Measurements from ENCODE around the gene FAM107A.

Gene FAM107A, protein sequence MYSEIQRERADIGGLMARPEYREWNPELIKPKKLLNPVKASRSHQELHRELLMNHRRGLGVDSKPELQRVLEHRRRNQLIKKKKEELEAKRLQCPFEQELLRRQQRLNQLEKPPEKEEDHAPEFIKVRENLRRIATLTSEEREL
- 0 reads per million in 2 donors for total RNA-seq

DNA sequence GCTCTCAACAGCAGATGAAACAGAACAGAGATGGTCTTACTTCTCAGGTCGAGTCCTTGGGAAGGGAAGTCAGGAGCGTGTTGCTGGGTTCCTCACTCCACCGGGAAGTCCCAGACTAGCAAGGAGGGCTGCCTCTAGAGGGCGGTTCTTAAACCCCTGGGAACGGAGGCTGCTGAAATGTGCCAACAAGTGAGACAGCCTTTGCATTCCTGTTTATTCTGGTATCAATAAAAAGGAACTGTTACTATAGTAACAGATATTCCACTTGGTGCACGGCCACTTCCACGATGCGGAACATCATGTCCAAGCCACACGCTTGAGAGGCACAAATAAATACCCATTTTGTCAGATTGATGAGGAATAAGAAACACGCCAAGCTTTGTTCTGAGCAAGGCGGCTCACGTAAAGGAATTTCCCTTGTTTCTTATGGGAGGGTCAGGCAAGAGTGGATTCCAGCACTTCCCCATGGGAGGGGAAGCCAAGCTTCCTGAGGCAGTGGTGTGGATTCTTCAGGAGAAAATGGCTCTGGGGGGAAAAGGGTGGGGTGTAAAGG lies at the start of gene FAM107A:
Gene FAM107A, minus strand, starts transcription at position 123 of the 553 bp plus-strand sequence. CDS start 7,531 bp downstream, outside the sequence.
- no peak for DNase-seq

DNA sequence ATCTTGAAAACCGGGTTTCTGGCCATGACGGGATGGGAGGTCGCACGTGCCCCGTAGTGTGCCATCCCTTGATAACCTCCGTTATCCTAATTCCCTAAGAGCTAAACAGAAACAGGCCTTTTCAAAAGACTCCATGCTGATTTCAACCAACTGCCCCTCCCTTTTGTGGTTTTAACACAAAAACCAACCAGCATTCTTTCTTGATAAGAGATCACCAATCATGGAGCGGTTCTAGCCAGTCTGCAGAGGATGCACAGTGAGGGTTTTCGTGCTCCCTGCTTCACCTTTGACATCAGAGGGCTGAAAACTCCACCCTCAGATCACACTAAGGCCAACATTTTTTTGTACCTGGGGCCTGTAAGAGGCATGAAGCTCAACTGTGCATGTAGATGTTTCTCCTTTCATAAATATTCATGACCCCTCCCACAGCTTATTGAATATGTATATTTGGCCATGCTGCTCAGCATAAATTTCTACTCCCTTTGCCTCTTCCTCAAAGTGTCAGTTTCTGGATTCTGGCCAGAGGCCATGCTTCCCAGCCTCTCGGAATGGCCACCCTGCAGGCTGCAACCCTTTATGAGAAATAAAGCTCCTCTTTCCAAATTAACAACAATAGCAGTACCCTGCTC lies 48.1 kb upstream of the FAM107A start:
- peak in 1 of 5 experiments; percentile 41 for DNase-seq

DNA sequence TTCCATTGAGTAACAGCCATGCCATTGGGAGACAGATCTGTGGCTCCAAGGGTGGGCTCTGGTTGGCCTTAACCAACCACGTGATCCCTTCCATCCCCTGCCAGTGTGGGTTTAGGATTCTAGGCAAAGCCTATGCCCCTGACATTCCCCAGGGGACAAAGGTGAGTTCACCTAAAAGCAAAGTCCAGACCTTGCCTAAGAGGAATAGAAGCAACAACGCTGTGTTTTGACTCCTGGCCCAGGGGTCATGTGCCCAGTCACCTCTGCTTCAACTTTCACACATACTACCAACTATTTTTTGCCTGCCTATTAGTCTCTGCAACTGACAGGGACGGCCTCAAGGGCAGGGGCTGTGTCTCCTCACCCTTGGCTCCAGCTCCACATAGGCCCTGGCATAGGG lies 47.4 kb upstream of the FAM107A start:
- no peak for DNase-seq

DNA sequence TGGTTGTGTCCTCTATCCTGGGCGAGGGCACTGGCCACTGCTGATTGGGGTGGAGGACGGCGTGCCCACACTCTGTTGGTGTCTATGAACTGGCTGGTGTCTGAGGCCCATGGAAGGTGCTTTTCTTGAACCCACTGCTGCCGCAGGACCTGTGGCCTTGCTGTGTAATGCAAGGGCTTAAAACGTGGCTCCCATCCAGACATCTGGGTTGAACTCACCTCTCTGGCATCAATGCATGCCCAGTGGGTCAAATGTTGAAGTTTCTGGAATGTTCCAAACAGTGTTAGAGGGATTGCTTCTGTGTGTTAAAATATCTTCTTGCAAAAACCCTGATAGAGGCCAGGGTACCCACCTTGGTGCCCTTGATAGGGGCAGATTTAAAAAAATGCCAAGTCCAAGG lies 46.8 kb upstream of the FAM107A start:
- DNase-seq: no peak

DNA sequence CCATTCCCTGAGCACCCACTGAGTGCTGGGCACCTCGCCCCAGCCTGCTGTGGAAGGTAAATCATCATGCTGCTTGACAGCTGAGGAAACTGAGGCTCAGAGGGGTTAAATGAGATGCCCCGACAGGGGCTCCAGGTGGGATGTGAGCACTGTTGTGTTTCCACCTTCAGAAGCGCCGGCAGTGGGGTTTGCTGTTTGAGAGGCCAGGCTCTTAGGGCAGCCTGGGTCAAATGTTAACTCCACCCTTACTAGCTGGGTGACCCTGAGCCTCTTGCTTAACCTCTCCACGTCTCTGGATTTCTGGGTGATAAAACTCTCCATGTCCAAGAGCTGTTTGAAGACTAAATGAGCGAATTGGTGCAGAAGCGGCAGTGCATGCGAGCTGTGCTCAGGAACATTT lies 46.3 kb upstream of the FAM107A start:
- no peak for DNase-seq

DNA sequence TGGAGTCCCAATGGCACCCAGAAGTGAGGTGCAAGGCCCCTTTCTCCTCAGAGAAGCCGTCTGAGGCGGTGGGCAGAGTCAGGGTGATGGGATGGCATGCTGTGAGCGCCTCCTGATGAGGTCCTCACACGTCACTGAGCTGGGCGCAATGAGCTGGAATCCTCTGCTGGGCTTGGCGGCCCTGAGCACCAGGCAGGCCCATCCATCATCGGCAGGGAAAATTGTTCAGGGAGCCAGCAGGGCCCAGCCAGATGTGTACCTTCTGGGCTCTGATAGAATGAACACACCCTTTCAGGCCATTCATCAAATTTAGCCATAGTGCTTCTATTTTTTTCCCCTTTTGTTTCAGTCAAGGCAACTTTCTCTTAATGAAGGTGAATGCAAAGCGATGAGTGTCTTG lies 45.7 kb upstream of the FAM107A start:
- no peak for DNase-seq

DNA sequence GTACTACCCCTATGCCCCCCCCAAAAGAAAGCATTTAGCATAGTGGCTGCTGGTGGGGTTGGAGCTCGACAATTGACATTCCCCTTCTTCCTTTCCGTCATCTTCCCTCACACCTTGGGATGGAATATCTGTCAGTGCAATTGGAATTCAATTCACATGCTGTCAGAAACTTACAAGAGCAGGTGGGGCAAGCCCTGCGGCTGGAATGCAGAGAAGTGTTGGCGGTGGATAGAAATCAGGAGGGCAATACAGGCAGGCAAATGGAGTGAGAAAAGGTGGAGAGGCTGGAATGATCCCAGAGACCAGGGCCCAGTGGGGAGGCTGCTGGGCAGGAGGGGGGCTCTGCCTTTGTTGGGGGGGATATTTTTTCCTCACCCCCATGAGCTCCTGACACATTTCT lies 45.2 kb upstream of the FAM107A start:
- DNase-seq: no peak

DNA sequence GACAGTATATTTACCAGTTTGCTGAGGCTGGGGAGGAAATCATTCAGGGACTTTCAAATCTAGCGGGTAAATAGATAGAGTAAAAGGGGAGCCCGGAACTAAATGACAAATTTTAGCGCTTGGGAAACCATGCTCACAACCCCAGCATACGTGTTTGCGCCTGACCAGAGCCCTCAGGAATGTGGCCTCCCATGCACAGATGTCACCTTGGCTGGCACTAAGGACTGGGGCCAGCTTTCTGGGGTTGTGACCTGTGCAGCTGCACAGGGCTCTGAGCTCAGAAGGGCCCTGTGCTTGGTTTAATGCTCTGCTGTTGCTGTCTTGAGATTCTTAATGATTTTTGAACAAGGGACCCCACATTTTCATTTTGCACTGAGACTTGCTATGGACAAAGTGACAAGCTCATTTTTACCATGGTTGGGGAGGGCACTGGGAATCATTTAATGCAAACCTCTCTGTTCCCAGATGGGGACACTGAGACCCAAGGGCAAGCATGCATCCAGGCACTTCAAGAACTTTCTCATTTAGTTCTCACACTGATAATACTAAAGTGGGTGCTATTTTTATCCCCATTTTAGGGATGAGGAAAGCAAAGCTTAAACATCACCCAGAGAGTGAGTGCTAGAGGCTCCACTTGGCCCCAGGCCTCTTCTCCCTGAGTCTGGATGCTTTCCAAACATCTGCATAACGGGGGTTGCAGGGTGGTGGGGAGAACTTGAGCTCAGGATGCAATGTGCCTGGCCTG lies 44.1 kb upstream of the FAM107A start:
- no peak for DNase-seq

DNA sequence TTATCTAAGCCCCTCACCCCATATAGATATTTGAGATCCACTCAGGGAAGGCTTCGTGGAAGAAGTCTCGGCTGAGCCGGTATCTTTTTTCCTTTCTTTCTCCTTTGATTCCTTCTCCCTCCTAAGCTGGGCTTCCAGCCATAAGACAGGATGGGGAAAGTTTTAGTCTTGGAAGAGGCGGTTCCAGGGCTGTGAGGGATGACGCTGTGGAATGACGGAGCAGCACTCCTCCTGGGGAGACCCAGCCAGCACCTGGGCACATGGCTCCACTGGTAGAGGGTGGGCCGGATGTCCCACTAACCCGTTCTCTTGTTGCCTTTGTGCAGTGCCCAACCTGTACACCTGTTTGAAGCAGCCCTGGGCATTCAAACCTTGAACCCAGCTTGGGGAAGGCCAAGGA lies 43.2 kb upstream of the FAM107A start:
- DNase-seq: no peak

DNA sequence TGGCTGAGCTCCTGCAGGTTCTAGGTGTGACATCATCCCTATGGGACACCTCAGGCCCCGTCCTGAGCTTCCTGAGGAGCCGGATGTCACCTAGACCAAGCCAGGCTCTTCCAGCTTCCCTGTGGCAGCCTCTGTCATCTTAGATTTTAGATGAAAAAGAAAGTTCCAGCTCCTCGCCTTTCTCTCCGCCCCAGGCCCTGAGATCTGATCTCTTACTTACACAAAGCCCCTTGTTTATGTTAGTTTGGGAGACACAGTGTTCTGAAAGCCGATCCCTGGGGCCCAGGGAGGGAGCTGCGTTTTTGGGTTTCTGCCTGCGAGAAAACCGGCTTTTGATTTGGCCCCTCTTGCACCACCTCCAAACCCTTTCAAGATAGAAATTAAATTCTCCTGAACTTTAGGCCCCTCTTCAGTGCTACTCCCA lies 40.2 kb upstream of the FAM107A start:
- no peak for DNase-seq

DNA sequence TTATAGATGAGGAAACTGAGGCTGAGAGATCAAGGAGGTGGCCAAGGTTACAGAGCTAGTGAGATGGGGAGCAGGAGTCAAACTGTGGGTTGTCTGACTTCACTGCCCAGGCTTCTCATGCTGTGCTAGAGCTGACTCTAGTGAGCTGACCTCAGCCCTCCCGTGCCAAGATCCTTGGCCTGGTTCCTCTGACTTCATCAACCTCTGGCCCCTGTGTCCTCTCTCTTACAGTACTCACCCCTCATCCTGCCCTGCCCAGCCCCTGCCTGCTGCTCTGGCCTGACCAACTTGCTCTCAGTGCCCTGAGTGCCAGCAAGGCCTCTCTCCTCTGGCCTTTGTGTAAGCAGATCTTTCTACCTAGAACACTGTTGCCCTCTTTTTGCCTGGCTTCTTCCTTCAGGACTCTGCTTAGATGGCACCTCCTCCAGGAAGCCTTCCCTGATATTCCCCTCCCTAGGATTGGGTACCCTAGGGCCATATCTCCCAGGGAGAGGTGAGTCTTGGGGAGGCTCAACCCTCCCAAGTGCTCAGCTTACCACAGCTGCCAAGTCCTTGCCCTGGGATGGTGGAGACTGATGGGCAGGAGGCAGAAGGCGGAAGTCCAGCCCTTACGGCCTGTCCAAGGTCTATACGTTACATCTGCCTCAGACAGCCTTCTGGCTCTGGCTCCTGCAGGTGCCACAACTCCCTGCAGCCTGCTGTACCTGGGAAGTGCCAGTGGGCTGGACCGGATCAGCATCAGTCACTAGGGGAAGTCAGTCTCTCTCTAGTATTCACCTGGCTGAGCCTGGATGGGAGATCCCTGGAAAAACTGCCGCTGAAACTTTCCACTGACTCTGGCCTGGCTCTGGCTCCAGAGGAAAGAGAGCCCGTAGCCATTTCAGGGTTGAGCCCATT lies 36.3 kb upstream of the FAM107A start:
- no peak for DNase-seq

DNA sequence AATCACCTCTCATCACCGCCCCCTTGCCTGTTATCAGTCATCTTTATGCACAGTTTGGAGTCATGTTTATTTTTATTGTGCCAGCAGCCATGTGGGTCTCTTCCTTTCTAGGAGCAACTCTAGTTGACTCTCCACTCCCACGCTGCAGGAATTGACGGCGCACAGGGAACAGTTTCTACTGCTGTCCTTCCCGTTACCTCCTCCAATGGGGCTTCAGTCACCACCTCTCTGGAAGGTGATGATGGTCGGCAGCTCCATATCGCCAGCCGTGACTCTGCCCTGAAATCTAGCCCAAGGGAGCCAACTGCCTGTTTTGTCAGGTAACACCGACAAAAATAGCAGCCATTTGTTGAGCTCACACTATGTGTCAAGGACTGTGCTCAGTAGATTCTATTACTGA lies 35.6 kb upstream of the FAM107A start:
- DNase-seq: no peak

DNA sequence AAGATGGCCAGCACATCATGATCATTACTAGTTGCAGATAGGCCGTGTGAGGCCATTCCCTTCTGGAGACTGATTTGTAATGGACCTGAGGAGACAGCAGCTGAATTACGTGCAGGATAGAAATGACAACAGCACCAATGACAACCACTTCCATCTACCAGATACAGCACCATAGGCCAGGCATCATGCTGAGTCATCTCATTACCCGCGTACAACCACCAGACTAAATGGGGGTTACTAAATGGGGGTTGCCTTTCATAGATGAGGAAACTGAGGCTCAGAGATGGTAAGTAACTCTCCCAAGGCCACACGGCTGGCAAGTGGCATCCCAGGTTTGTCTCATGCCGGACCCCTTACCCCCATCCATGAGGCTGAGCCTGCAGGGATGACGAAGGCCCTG lies 32.8 kb upstream of the FAM107A start:
- peak in 1 of 5 experiments; percentile 82 for DNase-seq

DNA sequence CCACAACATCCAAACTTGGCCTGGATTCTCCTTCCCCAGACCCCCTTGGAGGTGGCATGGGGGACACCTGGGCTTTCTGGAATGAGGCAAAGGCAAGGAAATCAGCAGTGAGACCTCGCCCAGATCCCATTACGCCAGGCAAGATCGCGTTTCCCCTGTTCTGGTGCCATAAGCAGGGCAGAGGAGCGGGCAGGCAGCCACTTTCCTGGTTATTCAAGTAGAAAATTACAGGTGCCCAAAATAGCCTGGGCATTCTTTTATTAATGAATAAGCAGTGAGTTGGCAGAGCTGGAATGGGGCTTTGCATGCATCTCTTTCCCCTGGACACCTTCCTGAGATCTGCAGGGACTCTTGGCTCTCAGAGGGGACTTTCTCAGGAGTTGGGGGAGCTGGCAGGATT lies 31.5 kb upstream of the FAM107A start:
- DNase-seq: no peak

DNA sequence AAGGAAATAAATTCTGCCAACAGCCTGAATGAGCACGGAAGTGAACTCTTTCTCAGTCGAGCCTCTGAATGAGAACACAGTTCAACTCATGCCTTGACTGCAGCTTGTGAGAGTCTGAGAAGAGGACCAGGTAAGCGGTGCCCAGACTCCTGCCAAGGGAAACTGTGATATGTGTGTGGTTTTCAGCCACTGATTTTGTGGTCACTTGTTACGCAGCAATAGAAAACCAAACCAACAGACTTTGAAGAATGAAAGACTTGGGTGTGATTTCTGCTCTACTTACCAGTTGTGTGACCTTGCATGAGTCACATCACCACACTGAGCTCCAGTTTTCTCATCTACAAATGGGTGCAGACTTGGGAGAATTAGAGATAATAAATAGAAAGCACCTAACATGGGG lies 30.6 kb upstream of the FAM107A start:
- peak in 1 of 5 experiments; percentile 85 for DNase-seq

DNA sequence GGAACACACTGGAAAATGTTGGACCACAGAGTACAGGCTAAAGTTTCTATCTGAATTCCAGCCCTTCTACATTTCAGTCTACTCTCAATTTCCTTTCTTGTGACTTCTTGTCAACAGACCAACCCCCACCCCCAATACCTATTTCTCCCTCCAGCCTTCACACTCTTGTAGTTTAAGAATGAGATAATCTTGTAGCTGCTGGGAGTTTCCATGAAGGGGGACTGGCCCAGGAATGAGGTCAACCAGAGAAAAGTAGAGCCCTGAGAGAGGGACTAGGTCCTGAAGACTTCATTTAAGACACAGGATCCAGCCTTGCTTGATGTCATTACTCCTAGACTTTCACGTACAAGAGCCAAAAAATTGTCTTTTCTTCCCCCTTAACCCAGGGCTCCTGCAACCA lies 29.5 kb upstream of the FAM107A start:
- DNase-seq: no peak

DNA sequence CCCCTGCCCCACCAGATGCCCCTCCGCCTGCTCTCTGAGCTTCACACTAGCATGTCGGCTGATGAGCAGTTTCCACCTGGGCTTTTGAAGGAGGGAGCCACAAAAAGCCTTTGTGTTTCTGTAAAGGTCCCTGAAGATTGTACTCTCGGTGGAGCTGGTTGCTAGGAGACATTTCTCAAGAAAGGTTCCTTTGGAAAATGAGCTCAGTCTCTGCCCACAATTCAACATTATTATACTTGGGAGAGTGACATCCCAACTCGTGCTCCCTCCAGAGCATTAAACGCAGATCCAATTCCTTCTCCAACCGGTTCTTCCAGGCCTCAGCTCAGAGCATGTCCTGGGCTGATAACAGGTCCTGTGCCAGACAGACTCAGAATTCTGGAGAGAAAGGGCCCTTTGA lies 26.8 kb upstream of the FAM107A start:
- DNase-seq: no peak

DNA sequence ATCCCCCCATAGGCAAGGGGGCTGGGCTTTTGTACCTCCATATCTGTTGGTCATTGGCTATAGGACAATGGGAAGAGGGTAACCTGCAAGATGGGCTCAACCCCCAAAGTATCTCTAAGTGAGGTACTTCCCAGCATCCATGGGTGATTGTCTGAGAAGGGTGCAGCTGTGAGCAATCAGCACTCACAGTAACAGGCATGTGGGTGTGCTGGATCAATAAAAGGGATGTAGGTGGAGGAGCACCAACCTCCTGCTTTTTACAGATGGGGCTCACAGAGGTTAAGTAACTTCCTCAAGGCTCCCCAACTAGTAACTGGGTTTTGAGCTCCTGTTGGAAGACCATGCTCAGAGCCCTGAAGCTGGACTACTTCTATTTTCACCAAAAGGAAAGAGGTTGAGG lies 26.4 kb upstream of the FAM107A start:
- DNase-seq: no peak

DNA sequence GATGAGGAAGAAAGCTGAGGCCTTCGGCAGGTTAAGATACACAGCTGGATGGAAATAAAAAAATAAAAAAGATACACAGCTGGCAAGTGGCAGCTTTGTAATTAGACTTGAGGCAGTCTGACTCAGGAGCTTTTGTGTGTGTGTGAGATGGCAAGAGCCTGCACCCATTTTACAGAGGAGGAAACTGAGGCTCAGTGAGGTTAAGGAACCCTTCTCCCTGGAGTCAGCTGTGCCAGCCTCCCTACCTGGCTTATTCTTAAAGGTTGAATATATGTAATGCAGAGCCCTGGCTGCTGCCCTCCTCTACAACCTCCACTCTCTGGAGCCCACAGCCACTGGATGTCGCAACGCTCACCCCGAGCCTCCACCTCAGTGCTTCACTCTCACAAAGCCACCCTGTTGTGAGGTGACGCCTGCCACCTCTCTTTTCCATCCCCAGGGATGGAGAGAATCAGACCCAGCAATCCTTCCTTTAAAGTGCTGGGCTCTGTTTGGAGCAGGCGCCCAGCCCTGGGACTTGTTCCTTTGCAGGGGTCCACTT lies 20.6 kb upstream of the FAM107A start:
- DNase-seq: no peak

DNA sequence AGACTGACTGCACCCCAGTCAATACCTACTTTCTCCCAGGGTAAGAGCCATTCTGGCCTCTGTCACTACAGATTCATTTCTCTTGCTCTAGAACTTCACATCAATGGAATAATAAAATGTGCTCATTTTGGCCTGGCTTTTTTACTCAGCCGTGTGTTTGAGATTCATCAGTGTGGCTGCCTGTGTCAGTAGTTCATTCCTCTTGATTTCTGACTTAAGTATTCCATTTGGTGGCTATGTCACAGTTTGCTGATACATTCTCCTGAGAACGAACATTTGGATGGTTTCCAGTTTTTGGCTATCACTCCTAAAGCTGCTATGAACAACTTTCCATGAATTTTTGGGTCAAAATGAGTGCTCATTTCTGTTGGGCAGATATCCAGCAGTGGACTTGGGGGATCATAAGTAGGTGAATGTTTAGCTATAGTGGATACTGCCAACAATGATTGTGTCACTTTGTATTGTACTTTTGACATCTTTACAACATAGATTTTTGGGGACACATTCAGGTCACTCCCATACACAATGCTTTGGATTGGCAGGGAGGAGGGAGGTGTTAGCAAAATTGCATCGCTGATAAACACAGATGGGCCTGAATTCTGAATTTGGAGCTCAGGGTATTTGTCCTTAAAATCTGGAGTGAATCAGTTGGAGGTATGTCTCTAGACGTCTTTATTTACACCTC lies 19.8 kb upstream of the FAM107A start:
- no peak for DNase-seq

DNA sequence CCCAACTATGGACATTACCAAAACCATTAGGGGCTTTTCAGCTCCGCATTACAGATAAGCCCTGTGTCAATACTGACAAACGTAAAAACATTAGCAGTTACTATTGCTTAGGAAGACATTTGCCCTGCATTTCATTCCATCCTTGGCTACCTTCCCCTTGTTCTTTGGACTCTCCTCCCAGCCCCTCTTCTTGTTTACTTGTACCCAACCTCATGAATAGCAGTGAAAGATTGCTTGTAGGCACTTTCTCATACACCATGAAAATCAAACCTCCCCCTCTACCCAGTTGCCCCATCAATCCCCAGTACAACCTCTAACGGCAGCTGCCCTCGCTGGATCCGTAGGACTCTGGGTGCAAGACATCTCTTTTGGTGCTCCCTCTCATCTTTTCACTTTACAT lies 16.9 kb upstream of the FAM107A start:
- no peak for DNase-seq
